ENCODE data around the gene SLC12A9.

The SLC12A9 gene

GRCh38 chr7:100867040-100867775, 14.7 kb downstream of the SLC12A9 start, which contains the start of gene TRIP6:
Gene TRIP6, plus strand, starts transcription at chr7:100867387. Its CDS starts 111 bp downstream, at chr7:100867498.
- peaks cover 14 to 21% of the 10 kb centered on the region in 2 experiments; a peak in 2 of 3 replicates for H3K36me3 ChIP-seq (ENCODE audit: control insufficient read depth in 2 of 2, insufficient read depth in 1 of 2, low read length in 2 of 2)
- H3K9me3 ChIP-seq (ENCODE audit: control insufficient read depth, insufficient read depth, low read depth, low read length) = no peaks in the 10 kb centered on the region
- H3K27ac ChIP-seq (ENCODE audit: extremely low read depth, low read depth, low read length) = peak within 1 kb of the TSS; percentile 86; the same call in 1 of the 2 replicates
- peak within 1 kb of the TSS; percentile 64 for H3K4me3 ChIP-seq (ENCODE audit: low read depth, low read length)
- no peaks in the 10 kb centered on the region; the same call in 1 of the 2 replicates for H3K4me1 ChIP-seq (ENCODE audit: control insufficient read depth, insufficient read depth, low read length)
- POLR2A ChIA-PET = interaction anchor here (1.0 to 1.4 kb wide), 5 partner anchors 8 to 438 kb away, joined by 4 to 9 read pairs (median 7); partner anchors contain the start of genes POP7, SLC12A9, SRRT and UFSP1
- CTCF ChIA-PET = interaction anchor here (0.6 to 1.0 kb wide), 3 partner anchors 9 to 142 kb away, joined by 3 to 4 read pairs (median 4); partner anchors contain the start of gene SLC12A9
- TF ChIP-seq ZNF391 (tag by site-specific recombination; IDR thresholded peaks at IDR 0.05; ENCODE audit: borderline replicate concordance, low read depth) = peak; percentile 88; the same call in 1 of the 2 replicates
- TF ChIP-seq ZNF174 (tag by site-specific recombination; IDR thresholded peaks at IDR 0.05) = no peak
- TF ChIP-seq ZBTB20 (tag by site-specific recombination; IDR thresholded peaks at IDR 0.05) = peak; percentile 57; the same call in 1 of the 2 replicates
- TF ChIP-seq ZNF626 (tag by site-specific recombination; IDR thresholded peaks at IDR 0.05) = no peak
- TF ChIP-seq BCL11A (tag by site-specific recombination; IDR thresholded peaks at IDR 0.05; ENCODE audit: low read depth) = peak; percentile 61; the same call in 1 of the 2 replicates
- peak; percentile 74; the same call in 1 of the 2 replicates for TF ChIP-seq ZBTB7A (tag by site-specific recombination; IDR thresholded peaks at IDR 0.05; ENCODE audit: low read depth)
- TF ChIP-seq ZNF664 (tag by site-specific recombination; IDR thresholded peaks at IDR 0.05) = 0 out of 2 replicates have a peak, but pooled peaks have one; percentile 7
- TF ChIP-seq ZNF704 (tag by site-specific recombination; IDR thresholded peaks at IDR 0.05) = no peak
- 0 out of 2 replicates have a peak, but pooled peaks have one; percentile 63 for TF ChIP-seq ZNF184 (tag by site-specific recombination; IDR thresholded peaks at IDR 0.05)
- TF ChIP-seq ZNF76 (tag by site-specific recombination; IDR thresholded peaks at IDR 0.05; ENCODE audit: borderline replicate concordance, low read depth) = peak; percentile 65; the same call in 1 of the 2 replicates
- TF ChIP-seq ZFP69B (tag by site-specific recombination; IDR thresholded peaks at IDR 0.05) = peak; percentile 88
- peak; percentile 94 for TF ChIP-seq ZBTB21 (tag by site-specific recombination; IDR thresholded peaks at IDR 0.05)
- peak; percentile 48; the same call in 1 of the 2 replicates for TF ChIP-seq ZSCAN4 (tag by site-specific recombination; IDR thresholded peaks at IDR 0.05)
- TF ChIP-seq ZNF660 (tag by site-specific recombination; IDR thresholded peaks at IDR 0.05) = peak; percentile 76; the same call in 1 of the 2 replicates
- TF ChIP-seq ZNF843 (tag by site-specific recombination; IDR thresholded peaks at IDR 0.05) = peak; percentile 67
- peak; percentile 56; the same call in 1 of the 2 replicates for TF ChIP-seq ZSCAN23 (tag by site-specific recombination; IDR thresholded peaks at IDR 0.05)
- no peak for TF ChIP-seq ZNF302 (tag by site-specific recombination; IDR thresholded peaks at IDR 0.05; ENCODE audit: low read depth)
- TF ChIP-seq ZNF223 (tag by site-specific recombination; IDR thresholded peaks at IDR 0.05) = no peak
- peak; percentile 93; the same call in 1 of the 2 replicates for TF ChIP-seq KLF16 (tag by site-specific recombination; IDR thresholded peaks at IDR 0.05)
- TF ChIP-seq ZEB2 (tag by site-specific recombination; IDR thresholded peaks at IDR 0.05) = peak; percentile 89
- TF ChIP-seq ZNF692 (tag by site-specific recombination; IDR thresholded peaks at IDR 0.05) = peak; percentile 94
- TF ChIP-seq ZNF362 (tag by site-specific recombination; IDR thresholded peaks at IDR 0.05) = peak; percentile 98
- peak; percentile 78 for TF ChIP-seq ZBTB48 (tag by site-specific recombination; IDR thresholded peaks at IDR 0.05)
- peak; percentile 51 for TF ChIP-seq FEZF1 (tag by site-specific recombination; IDR thresholded peaks at IDR 0.05)
- TF ChIP-seq BCL11B (tag by site-specific recombination; IDR thresholded peaks at IDR 0.05; ENCODE audit: low read depth) = peak; percentile 58
- TF ChIP-seq SP3 (tag by site-specific recombination; IDR thresholded peaks at IDR 0.05) = peak; percentile 90
- TF ChIP-seq ZNF10 (tag by site-specific recombination; IDR thresholded peaks at IDR 0.05) = no peak
- TF ChIP-seq SP7 (tag by site-specific recombination; IDR thresholded peaks at IDR 0.05) = peak; percentile 97
- TF ChIP-seq ZNF2 (tag by site-specific recombination; IDR thresholded peaks at IDR 0.05) = peak; percentile 61; the same call in 1 of the 2 replicates
- TF ChIP-seq ZNF658 (tag by site-specific recombination; IDR thresholded peaks at IDR 0.05) = no peak
- TF ChIP-seq TRIM28 (IDR thresholded peaks at IDR 0.05; ENCODE audit: borderline replicate concordance, low read length) = no peak
- peak; percentile 95 for TF ChIP-seq ZNF629 (tag by site-specific recombination; IDR thresholded peaks at IDR 0.05)
- peak; percentile 49 for TF ChIP-seq MZF1 (tag by site-specific recombination; IDR thresholded peaks at IDR 0.05; ENCODE audit: borderline replicate concordance)
